ENCODE data around the gene SERPINE1. TPM values are rescaled to one million over a fixed set of nuclear protein-coding genes. Genes with fewer than 3 reads are reported as not detected.

The SERPINE1 gene
- total RNA-seq, 4 donors from 2014 or later, result 6.0 to 25.5 (median 11.4) TPM

- TF ChIP-seq CTCF (IDR thresholded peaks at IDR 0.05; ENCODE audit: low read depth), result no peak
Observed at GRCh38 chr7:101088069-101088425, 38.9 kb upstream of the SERPINE1 start.

GRCh38 chr7:101088858-101089529, 37.9 kb upstream of the SERPINE1 start:
- TF ChIP-seq CTCF (IDR thresholded peaks at IDR 0.05; ENCODE audit: low read depth), result no peak

- TF ChIP-seq CTCF (IDR thresholded peaks at IDR 0.05; ENCODE audit: low read depth), result no peak
Observed at GRCh38 chr7:101089876-101090275, 37.0 kb upstream of the SERPINE1 start.

GRCh38 chr7:101093906-101094305, 33.0 kb upstream of the SERPINE1 start:
- no peak for TF ChIP-seq CTCF (IDR thresholded peaks at IDR 0.05; ENCODE audit: low read depth)

GRCh38 chr7:101094376-101094775, 32.5 kb upstream of the SERPINE1 start:
- TF ChIP-seq CTCF (IDR thresholded peaks at IDR 0.05; ENCODE audit: low read depth), result no peak

GRCh38 chr7:101094791-101095375, 32.0 kb upstream of the SERPINE1 start:
- TF ChIP-seq CTCF (IDR thresholded peaks at IDR 0.05; ENCODE audit: low read depth), result no peak

GRCh38 chr7:101096331-101096956, 30.5 kb upstream of the SERPINE1 start:
- no peak for TF ChIP-seq CTCF (IDR thresholded peaks at IDR 0.05; ENCODE audit: low read depth)
